GM12864 (cell line): ENCODE measurements around the gene ATAD1.
A peak's percentile ranks its signal among the peaks of the same experiment; 100 is the strongest.
"Not testable (repeated sequence)": the region's sequence is repeated elsewhere in the genome, so short reads cannot be mapped to it uniquely, and the experiment has no call there.

Experiments used
- DNase-seq: peaks from one replicate; pipeline ENCODE4 v3.0.0-alpha.2; 2011; ENCODE audit warnings: low read depth
- H3K4me3 ChIP-seq: 2 replicates; pipeline ENCODE4 v1.5.1; 2011; ENCODE audit warnings: mild to moderate bottlenecking, low read depth, low read length, control low read depth
- CTCF ChIP-seq: IDR thresholded peaks from 2 replicates; pipeline ENCODE4 v1.5.1; 2011; ENCODE audit warnings: low read depth, mild to moderate bottlenecking, moderate library complexity, low read length, control low read depth, inconsistent platforms; ENCODE audit errors: missing control alignments

ATAD1 gene

GRCh38 chr10:87744606-87745005 is 73.4 kb downstream of the ATAD1 start:
- DNase-seq = no peak
- TF ChIP-seq CTCF = no peak
- H3K4me3 ChIP-seq = no peak overlapping the region

- not testable (repeated sequence) for H3K4me3 ChIP-seq, DNase-seq
These were observed 74.9 kb downstream of the ATAD1 start for GRCh38 chr10:87742992-87743610.

GRCh38 chr10:87740254-87740655 is 77.8 kb downstream of the ATAD1 start:
- no peak for TF ChIP-seq CTCF
- H3K4me3 ChIP-seq = no peak overlapping the region
- no peak for DNase-seq

GRCh38 chr10:87739703-87740102 is 78.3 kb downstream of the ATAD1 start:
- no peak for DNase-seq
- no peak overlapping the region for H3K4me3 ChIP-seq
- TF ChIP-seq CTCF = no peak

GRCh38 chr10:87738253-87738652 is 79.8 kb downstream of the ATAD1 start:
- not testable (repeated sequence) for H3K4me3 ChIP-seq, DNase-seq

GRCh38 chr10:87734987-87735827 is 82.8 kb downstream of the ATAD1 start:
- peak; percentile 69 for TF ChIP-seq CTCF
- peak; percentile 7 for DNase-seq
- no peak overlapping the region for H3K4me3 ChIP-seq

GRCh38 chr10:87733081-87733480 is 84.9 kb downstream of the ATAD1 start:
- no peak for TF ChIP-seq CTCF
- DNase-seq = no peak
- H3K4me3 ChIP-seq = no peak overlapping the region

- TF ChIP-seq CTCF = no peak
- no peak for DNase-seq
- no peak overlapping the region for H3K4me3 ChIP-seq
These were observed 88.1 kb downstream of the ATAD1 start for GRCh38 chr10:87729940-87730339.
